Panc1 (cell line): ENCODE data around the gene CDH10.

ENCODE experiments used
- POLR2AphosphoS5 ChIP-seq: IDR thresholded peaks from 2 replicates; pipeline ENCODE4 v1.6.1; 2012; ENCODE audit warnings: mild to moderate bottlenecking, low read depth, low read length, moderate library complexity
- SIN3A ChIP-seq: IDR thresholded peaks from 2 replicates; pipeline ENCODE4 v1.6.1; 2012; ENCODE audit warnings: low read depth, mild to moderate bottlenecking, low read length, moderate library complexity, borderline replicate concordance; ENCODE audit not compliant: insufficient read depth
- TF ChIP-seq, protein P1 (sequence below), 2 experiments: IDR thresholded peaks; 2 replicates each; pipeline ENCODE4 v1.6.1; 2011 to 2012; ENCODE audit warnings: low read depth in 2 of 2, control low read depth in 1 of 2, low read length in 1 of 2, mild to moderate bottlenecking in 1 of 2, moderate library complexity in 1 of 2; ENCODE audit not compliant: insufficient read depth in 1 of 2
- TF ChIP-seq, protein P2 (sequence below): fragments of 450-650 bp; IDR thresholded peaks from 2 replicates; pipeline ENCODE4 v1.5.1; 2017; ENCODE audit warnings: mild to moderate bottlenecking

DNA sequence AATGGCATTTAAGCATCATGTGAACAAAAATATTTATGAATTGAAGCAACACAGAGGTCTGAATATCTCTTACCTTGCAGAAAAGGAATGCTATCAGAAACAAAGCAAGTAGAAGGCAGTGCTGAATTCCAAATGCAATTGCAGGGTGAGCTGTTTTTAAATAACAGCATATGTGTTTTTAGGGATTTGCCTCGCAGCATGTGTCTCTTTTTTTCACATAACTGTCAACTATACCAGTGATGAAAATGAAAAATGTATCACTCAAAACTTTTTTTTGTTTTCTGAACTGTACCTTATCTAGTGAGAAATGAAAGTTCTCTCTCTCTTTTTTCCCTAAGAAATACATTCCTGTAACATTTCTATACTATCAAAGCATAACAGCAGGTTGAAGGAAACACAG, 21.2 kb downstream of the CDH10 start:
- TF ChIP-seq POLR2AphosphoS5 (no peak), SIN3A (no peak)
- TF ChIP-seq, protein P1, sequence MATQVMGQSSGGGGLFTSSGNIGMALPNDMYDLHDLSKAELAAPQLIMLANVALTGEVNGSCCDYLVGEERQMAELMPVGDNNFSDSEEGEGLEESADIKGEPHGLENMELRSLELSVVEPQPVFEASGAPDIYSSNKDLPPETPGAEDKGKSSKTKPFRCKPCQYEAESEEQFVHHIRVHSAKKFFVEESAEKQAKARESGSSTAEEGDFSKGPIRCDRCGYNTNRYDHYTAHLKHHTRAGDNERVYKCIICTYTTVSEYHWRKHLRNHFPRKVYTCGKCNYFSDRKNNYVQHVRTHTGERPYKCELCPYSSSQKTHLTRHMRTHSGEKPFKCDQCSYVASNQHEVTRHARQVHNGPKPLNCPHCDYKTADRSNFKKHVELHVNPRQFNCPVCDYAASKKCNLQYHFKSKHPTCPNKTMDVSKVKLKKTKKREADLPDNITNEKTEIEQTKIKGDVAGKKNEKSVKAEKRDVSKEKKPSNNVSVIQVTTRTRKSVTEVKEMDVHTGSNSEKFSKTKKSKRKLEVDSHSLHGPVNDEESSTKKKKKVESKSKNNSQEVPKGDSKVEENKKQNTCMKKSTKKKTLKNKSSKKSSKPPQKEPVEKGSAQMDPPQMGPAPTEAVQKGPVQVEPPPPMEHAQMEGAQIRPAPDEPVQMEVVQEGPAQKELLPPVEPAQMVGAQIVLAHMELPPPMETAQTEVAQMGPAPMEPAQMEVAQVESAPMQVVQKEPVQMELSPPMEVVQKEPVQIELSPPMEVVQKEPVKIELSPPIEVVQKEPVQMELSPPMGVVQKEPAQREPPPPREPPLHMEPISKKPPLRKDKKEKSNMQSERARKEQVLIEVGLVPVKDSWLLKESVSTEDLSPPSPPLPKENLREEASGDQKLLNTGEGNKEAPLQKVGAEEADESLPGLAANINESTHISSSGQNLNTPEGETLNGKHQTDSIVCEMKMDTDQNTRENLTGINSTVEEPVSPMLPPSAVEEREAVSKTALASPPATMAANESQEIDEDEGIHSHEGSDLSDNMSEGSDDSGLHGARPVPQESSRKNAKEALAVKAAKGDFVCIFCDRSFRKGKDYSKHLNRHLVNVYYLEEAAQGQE (IDR thresholded peaks at IDR 0.05; ENCODE audit: insufficient read depth in 1 of 2, low read depth in 2 of 2, low read length in 1 of 2) = no peak
- TF ChIP-seq, protein P2, sequence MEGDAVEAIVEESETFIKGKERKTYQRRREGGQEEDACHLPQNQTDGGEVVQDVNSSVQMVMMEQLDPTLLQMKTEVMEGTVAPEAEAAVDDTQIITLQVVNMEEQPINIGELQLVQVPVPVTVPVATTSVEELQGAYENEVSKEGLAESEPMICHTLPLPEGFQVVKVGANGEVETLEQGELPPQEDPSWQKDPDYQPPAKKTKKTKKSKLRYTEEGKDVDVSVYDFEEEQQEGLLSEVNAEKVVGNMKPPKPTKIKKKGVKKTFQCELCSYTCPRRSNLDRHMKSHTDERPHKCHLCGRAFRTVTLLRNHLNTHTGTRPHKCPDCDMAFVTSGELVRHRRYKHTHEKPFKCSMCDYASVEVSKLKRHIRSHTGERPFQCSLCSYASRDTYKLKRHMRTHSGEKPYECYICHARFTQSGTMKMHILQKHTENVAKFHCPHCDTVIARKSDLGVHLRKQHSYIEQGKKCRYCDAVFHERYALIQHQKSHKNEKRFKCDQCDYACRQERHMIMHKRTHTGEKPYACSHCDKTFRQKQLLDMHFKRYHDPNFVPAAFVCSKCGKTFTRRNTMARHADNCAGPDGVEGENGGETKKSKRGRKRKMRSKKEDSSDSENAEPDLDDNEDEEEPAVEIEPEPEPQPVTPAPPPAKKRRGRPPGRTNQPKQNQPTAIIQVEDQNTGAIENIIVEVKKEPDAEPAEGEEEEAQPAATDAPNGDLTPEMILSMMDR = no peak
